Measurements from ENCODE around the gene SPATA31C1.
"Not testable (repeated sequence)": the region's sequence is repeated elsewhere in the genome, so short reads cannot be mapped to it uniquely, and the experiment has no call there.

Gene SPATA31C1

GRCh38 chr9:87887661-87888480, 29.9 kb upstream of the SPATA31C1 start:
- DNase-seq, result no peak

DNA sequence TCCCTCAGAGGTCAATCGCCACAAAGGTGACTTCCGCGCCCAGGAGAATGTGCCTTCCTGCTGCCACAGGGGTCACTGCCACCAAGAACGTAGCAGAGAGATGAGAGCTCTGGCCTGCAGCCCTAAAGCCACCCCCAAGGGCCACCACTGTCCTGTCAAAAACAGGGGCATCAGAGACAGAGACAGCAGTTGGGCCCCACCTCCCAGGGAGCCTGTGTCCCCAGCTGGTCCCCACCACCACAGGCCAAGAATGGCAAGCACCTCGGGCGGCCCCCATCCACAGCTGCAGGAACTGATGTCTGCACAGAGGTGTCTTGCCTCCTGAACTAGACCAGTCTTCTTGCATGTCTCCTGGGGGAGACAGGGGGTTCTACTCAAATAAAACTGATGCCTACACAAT, 29.3 kb upstream of the SPATA31C1 start:
- DNase-seq, result no peak

DNA sequence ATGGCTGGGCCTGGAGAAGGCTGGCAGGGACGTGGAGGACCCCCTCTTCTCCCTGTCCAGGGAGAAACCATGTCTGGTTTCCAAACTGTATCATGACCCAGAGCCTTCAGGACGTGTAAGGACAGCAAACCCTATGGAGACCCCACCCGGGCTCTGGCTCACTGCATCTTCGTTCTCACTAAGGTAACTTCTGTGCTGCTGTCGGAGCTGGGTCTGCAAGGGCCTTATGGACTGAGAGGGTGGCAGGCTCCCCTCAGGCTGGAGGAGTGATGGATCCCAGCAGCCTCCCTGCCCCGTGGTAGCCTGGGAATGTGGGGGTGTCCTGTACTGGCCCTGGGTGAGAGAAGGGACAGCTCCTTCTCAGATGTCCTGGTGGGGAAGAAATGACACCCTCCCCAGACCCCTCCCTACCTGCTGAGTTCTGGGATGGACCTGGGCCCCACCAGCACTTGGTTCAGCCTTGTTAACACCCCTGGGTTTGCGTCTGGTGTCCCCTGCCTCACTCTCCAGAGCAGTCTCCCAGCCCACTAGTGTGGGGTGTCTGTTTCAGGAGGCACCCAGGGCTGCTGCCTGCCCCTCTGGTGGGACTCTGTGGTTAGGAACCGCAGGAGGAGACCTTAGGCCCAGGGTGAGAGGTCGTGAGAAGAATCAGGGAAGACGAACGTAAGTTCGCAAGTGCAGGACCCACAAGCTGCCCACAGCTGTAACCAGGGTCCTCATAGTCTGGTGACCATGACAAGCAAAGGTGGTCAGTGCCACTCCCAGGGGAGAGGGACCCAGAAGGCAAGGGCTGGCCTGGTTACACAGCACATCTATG, 28.5 kb upstream of the SPATA31C1 start:
- DNase-seq, result no peak

DNA sequence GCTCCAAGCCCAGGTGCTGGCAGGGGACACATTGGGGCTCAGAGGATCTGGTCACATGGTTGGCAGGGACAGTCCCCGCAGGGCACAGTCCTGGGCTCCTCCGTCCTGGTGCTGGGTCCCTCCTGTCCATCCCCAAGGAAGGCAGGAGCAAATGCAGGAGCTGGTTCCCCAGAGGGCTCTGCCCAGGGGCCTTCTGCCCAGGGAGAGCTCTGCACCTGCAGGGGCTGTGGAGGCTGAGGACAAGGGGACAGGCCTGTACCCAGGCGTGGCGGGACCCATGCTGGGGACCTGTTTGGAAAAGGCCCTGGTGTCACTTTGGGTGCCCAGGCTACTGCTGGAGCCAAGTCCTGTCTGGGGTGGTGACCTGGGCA, 27.9 kb upstream of the SPATA31C1 start:
- DNase-seq, result no peak

DNA sequence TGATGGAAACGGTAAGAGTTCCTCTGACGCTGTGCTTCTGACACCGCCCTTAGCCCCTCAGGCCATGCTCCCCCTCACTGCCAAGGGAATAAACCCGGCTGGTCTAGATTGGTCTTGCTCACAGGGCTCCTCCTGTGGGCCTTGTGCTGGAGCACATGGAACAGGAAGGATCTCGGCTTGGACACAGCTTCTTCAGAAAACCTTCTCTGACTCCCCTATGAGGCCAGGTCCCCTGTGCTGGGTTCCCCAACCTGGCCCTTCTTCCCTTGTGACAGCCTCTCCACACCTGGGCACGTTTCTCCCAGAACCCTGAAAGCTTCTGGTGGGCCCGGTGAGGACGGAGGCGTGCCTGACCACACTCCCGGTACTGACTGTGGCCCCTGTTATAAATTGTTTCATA, 26.9 kb upstream of the SPATA31C1 start:
- DNase-seq, result no peak

DNA sequence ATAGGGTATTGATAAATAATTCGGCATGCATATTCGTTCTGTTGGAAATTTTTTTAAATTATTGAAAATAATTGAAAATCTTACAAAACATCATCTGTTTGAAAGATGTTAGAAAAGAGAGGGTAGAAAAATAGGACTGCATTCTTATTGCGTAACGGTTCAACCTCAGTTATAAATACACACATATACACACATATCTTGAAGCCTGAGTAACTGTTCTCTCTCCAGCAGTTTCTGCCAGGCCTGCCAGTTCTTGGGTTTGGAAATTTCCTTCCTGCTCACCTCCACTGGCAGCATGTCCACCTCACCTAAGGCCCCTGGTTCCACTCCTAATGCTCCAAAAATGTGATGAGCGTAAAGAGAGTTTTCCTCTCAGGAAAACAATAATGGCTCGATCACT, 26.0 kb upstream of the SPATA31C1 start:
- no peak for DNase-seq

- no peak for DNase-seq
These were observed 24.8 kb upstream of the SPATA31C1 start for GRCh38 chr9:87892956-87893355.

- no peak for DNase-seq
These were observed 22.6 kb upstream of the SPATA31C1 start for GRCh38 chr9:87894998-87895625.

DNA sequence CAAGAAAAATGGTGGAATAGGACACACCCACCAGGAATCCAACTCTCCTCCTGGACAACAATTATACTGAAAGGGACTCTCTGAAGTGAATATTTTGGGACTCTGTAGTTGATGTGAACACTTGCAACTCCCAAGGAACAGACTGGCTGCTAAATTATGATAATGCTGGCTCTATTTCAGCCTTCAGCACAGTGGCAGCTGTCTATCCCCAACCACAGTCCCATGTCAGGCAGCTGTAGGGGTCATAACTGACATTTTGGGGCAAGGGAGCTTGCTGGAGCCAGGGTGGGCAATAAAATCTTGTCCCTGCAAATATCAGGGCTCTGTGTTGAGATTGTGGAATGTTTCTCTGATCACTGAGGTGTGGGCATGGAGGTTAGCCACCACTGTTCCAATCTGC, 20.9 kb upstream of the SPATA31C1 start:
- DNase-seq, result no peak

DNA sequence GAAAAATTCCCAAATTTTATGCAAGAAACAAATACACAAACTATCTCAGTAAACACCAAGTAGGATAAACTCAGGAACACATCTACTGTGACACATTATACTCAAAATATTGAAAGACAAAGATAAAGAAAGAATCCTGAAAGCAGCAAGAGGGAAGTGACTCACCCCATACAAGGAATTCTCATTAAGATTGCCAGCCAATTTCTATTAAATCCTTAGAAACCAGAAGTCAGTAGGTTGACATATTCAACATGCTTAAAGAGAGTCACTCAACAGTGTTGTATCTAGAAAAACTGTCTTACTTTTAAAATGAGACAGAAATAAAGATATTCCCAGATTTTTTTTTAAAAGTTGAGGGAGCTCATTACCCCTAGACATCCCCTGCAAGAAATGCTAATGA, 19.6 kb upstream of the SPATA31C1 start:
- no peak for DNase-seq

GRCh38 chr9:87902371-87902770, 15.4 kb upstream of the SPATA31C1 start:
- DNase-seq, result not testable (repeated sequence)

DNA sequence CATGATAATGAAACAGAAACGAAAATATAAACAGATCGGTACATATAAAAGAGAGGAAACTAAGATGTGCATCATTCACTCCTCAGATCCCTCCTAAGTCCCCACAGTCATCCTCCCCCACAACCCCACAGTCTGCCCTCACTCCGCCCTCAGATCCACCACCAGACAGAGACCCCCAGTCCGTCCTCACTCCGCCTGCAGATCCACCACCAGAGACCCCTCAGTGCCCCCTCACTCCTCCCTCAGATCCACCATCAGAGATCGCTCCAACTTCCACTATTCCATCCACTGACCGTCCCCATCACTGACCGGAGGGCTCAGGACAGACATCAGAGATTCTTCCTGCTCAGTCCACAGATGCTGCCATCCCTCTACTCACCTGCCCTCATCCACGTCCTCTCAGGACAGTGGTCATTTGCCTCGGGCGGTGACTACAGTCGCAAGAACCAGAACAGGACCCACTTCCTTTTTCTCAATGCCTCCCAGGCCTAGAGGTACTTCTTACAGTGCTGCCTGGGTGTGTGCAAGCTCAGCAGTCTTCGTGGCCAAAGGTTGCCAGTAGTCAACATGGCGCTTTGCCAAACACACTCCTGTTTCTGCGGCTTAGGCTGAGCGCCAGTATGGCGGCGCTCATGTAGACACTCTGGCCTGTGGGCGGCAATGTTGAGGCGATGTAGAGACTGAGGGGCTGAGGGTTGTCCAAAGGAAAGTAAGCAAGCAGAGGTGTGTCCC, 8.3 kb upstream of the SPATA31C1 start:
- DNase-seq, result no peak

DNA sequence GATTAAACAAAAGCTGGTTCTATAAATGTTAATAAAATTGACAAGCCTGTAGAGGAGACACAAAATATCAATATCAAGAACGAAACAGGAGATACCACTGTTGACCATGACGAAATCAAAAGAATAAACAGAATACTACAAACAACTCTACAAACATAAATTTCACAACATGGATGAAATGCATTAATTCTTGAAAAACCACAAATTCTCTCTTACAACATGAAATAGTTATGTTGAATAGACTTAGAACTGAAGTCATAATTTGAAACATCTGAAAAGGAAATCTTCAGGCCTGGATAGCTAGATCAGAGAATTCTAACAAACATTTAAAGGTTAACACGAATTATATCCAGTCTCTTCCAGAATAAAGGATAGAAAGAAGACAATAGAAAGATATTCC, 6.9 kb upstream of the SPATA31C1 start:
- DNase-seq, result no peak

DNA sequence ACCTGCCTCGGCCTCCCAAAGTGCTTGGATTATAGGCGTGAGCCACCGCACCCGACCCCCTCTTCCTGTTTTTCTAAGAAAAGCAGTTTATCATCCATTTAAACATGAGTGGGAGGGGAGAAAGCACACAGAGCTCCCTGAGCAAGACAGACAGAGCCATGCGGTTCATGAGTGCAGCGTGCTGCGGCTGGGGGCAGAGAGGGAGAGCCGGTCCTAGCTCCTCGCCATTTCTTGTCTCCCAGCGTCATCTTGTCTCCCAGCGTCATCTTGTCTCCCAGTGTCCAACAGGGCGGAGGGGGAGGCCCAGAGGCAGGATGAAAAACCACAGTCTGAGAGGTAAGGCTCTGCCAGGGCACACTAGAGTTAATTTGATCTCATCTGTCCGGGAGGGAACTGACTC, 1.3 kb downstream of the SPATA31C1 start:
- DNase-seq, result not testable (repeated sequence)

- not testable (repeated sequence) for DNase-seq
These were observed 3.8 kb downstream of the SPATA31C1 start for GRCh38 chr9:87921561-87921960.

GRCh38 chr9:87923012-87923411, 5.2 kb downstream of the SPATA31C1 start:
- DNase-seq, result not testable (repeated sequence)

- DNase-seq, result not testable (repeated sequence)
These were observed 7.1 kb downstream of the SPATA31C1 start for GRCh38 chr9:87924851-87925250.

- DNase-seq, result not testable (repeated sequence)
These were observed 11.4 kb downstream of the SPATA31C1 start for GRCh38 chr9:87929152-87929551.

DNA sequence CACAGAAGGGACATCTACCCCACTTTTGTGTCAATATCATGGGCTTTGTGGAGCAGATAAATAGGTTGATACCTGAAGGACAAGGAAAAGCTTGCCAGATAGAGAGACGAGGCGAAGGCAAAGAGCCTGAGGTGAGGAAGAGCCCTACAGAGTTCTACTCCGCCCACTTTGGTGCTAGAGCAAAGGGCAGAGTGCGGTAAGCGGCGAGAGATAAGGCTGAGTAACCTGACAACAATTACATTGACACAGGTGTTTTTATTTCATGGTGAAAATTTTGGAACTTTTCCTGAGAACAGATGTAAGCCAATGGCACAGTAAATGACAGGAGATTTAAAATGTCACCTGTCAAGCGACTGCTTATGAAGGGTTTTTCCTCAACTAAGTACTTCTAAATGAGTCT, 16.7 kb downstream of the SPATA31C1 start:
- not testable (repeated sequence) for DNase-seq

DNA sequence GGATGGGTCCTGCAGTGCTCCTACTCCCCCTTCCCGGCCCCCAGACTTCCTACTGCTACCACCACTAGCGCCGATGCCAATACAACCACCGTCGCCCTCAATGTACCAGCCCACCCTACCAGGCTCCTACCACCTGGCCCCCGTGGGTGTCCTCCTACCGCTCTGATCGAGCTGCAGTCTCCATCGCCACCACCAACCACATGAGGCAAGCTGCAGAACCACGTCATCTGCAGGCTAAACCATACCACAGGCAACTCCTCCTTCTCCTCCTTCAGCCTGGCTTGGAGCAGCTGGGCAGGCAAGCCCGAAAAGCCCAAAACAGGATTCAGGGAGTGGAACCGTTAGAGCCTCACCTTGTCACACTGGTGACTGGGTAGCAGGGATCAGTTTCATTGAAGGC, 19.6 kb downstream of the SPATA31C1 start:
- DNase-seq, result not testable (repeated sequence)

GRCh38 chr9:87937918-87938317, 20.2 kb downstream of the SPATA31C1 start:
- not testable (repeated sequence) for DNase-seq

GRCh38 chr9:87938336-87938735, 20.6 kb downstream of the SPATA31C1 start:
- not testable (repeated sequence) for DNase-seq

GRCh38 chr9:87939096-87939495, 21.3 kb downstream of the SPATA31C1 start:
- DNase-seq, result not testable (repeated sequence)

Measured in NCI-H146 (cell line).